GM12878 (cell line): ENCODE measurements around the gene CFAP141.

Source experiments
- EZH2 ChIP-seq: IDR thresholded peaks from 2 replicates; pipeline ENCODE4 v1.6.1; 2012; ENCODE audit warnings: low read depth, mild to moderate bottlenecking, control low read depth, inconsistent platforms, low read length, borderline replicate concordance; ENCODE audit not compliant: control insufficient read depth
- TF ChIP-seq, protein P1 (sequence below): IDR thresholded peaks from 2 replicates; pipeline ENCODE4 v1.6.1; 2012; ENCODE audit warnings: low read depth, low read length, improper control_type of control experiment

DNA sequence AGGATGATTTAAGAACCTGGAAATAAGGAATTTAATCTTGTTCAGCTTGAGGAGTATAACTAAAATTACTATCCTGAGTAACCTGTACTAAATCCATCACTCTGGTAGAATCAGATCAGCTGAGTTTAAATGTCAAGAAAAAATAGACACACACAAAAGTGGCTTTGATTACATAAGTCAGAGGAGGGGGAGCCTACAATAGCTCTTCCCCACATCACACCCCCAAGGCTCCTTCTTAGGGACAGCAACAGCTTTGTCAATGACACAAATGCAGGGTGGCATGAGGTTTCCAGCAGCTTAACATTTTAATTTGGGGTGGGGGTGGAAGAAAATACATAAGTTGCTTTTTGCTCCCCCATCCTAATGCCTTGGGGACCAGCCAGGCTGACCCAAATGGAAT lies 38.7 kb downstream of the CFAP141 start:
- TF ChIP-seq, protein P1, sequence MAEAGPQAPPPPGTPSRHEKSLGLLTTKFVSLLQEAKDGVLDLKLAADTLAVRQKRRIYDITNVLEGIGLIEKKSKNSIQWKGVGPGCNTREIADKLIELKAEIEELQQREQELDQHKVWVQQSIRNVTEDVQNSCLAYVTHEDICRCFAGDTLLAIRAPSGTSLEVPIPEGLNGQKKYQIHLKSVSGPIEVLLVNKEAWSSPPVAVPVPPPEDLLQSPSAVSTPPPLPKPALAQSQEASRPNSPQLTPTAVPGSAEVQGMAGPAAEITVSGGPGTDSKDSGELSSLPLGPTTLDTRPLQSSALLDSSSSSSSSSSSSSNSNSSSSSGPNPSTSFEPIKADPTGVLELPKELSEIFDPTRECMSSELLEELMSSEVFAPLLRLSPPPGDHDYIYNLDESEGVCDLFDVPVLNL: no peak
- no peak for TF ChIP-seq EZH2
